HepG2 (cell line): Measurements from ENCODE around the gene APC2. TPM values are rescaled to one million over a fixed set of nuclear protein-coding genes. Genes with fewer than 3 reads are reported as not detected.
A peak's percentile ranks its signal among the peaks of the same experiment; 100 is the strongest.

Experiments used
- BCL6 ChIP-seq: IDR thresholded peaks from 2 replicates; pipeline ENCODE4 v1.6.1; 2016; ENCODE audit warnings: missing genetic modification reagents, missing compliant biosample characterization
- DMAP1 ChIP-seq: IDR thresholded peaks from 2 replicates; pipeline ENCODE4 v1.6.1; 2016
- HHEX ChIP-seq: IDR thresholded peaks from 2 replicates; pipeline ENCODE4 v1.6.1; 2016; ENCODE audit warnings: control low read depth
- HOXA9 ChIP-seq: sonication (generic); formaldehyde crosslinking; IDR thresholded peaks from 2 replicates; pipeline ENCODE4 v1.8.1; 2022; ENCODE audit warnings: missing genetic modification reagents, mild to moderate bottlenecking, moderate library complexity, borderline replicate concordance
- KAT8 ChIP-seq: IDR thresholded peaks from 2 replicates; pipeline ENCODE4 v1.6.1; 2016; ENCODE audit warnings: missing genetic modification reagents, missing compliant biosample characterization
- NFE2L1 ChIP-seq: sonication (generic); formaldehyde crosslinking; IDR thresholded peaks from 2 replicates; pipeline ENCODE4 v1.4.0; 2020; ENCODE audit warnings: missing genetic modification reagents, mild to moderate bottlenecking, borderline replicate concordance
- RAD51 ChIP-seq: fragments of 450-650 bp; IDR thresholded peaks from 2 replicates; pipeline ENCODE4 v1.6.1; 2016; ENCODE audit warnings: borderline replicate concordance
- SSRP1 ChIP-seq: IDR thresholded peaks from 2 replicates; pipeline ENCODE4 v1.6.1; 2016; ENCODE audit warnings: control low read depth
- ZBTB7B ChIP-seq: sonication (generic); formaldehyde crosslinking; IDR thresholded peaks from 2 replicates; pipeline ENCODE4 v1.4.0; 2020; ENCODE audit warnings: missing genetic modification reagents
- ZBTB8A ChIP-seq: sonication (generic); formaldehyde crosslinking; IDR thresholded peaks from 2 replicates; pipeline ENCODE4 v1.4.0; 2020; ENCODE audit warnings: mild to moderate bottlenecking, low read depth, missing genetic modification reagents, borderline replicate concordance
- ZFX ChIP-seq: sonication (generic); formaldehyde crosslinking; IDR thresholded peaks from 2 replicates; pipeline ENCODE4 v1.4.0; 2020; ENCODE audit warnings: mild to moderate bottlenecking, low read depth, missing genetic modification reagents, moderate library complexity
- ZKSCAN8 ChIP-seq: IDR thresholded peaks from 2 replicates; pipeline ENCODE4 v1.6.1; 2016; ENCODE audit warnings: borderline replicate concordance, missing genetic modification reagents, missing compliant biosample characterization
- ZNF235 ChIP-seq: sonication (generic); formaldehyde crosslinking; IDR thresholded peaks from 2 replicates; pipeline ENCODE4 v1.8.1; 2023; ENCODE audit warnings: mild to moderate bottlenecking, missing genetic modification reagents, borderline replicate concordance
- ZNF3 ChIP-seq: IDR thresholded peaks from 2 replicates; pipeline ENCODE4 v1.7.0; 2017; ENCODE audit warnings: inconsistent platforms
- ZNF350 ChIP-seq: sonication (generic); formaldehyde crosslinking; IDR thresholded peaks from 2 replicates; pipeline ENCODE4 v1.4.0; 2020; ENCODE audit warnings: mild to moderate bottlenecking, low read depth, missing genetic modification reagents, borderline replicate concordance
- ZNF510 ChIP-seq: sonication (generic); formaldehyde crosslinking; IDR thresholded peaks from 2 replicates; pipeline ENCODE4 v1.4.0; 2020; ENCODE audit warnings: low read depth, mild to moderate bottlenecking, missing genetic modification reagents
- polyA plus RNA-seq, 8 experiments: library from polyadenylated mRNA; depleted of rRNA in 3 of 8; stranded (reverse) in 7 of 8; unstranded in 1 of 8; fragments of >200 nt; fragmentation: Illumina TruSeq in 4 of 8; extraction: Trizol in 4 of 8; gene quantifications; 2 replicates each; pipeline versions ENCODE4 v1.2.1 to v1.2.3, GENCODE V29; 2011 to 2016; ENCODE audit warnings: low read depth in 4 of 8, missing spikeins in 1 of 8, mixed read lengths in 1 of 8; ENCODE audit not compliant: insufficient read depth in 1 of 8
- total RNA-seq, 5 experiments: library from RNA; depleted of rRNA; stranded (reverse); fragments of >200 nt; fragmentation: Illumina TruSeq; extraction: Trizol; gene quantifications; 2 replicates each; pipeline ENCODE4 v1.2.3, GENCODE V29; 2016; ENCODE audit warnings: low read depth in 1 of 5
- TF ChIP-seq, protein P1 (sequence below): sonication (generic); formaldehyde crosslinking; IDR thresholded peaks from one replicate; pipeline ENCODE4 v1.5.1; 2020; ENCODE audit warnings: mild to moderate bottlenecking, missing genetic modification reagents; ENCODE audit errors: not compliant biosample characterization
- TF ChIP-seq, protein P2 (sequence below): sonication (generic); IDR thresholded peaks from 2 replicates; pipeline ENCODE4 v1.6.1; 2016; ENCODE audit warnings: low read depth, borderline replicate concordance
- TF ChIP-seq, protein P3 (sequence below), 2 experiments: sonication (generic) in 1 of 2; formaldehyde crosslinking in 1 of 2; IDR thresholded peaks; 2 replicates each; pipeline versions ENCODE4 v1.5.1 to v1.6.1; 2011 to 2020; ENCODE audit warnings: borderline replicate concordance in 1 of 2, low read depth in 1 of 2, low read length in 1 of 2, mild to moderate bottlenecking in 1 of 2, missing genetic modification reagents in 1 of 2, moderate library complexity in 1 of 2

APC2 gene
- total and polyA plus RNA-seq, 2 of the 13 experiments (the other 11 are each of a cell fraction or from before 2014, with no cell fraction given), result 0.08 to 0.22 TPM

DNA sequence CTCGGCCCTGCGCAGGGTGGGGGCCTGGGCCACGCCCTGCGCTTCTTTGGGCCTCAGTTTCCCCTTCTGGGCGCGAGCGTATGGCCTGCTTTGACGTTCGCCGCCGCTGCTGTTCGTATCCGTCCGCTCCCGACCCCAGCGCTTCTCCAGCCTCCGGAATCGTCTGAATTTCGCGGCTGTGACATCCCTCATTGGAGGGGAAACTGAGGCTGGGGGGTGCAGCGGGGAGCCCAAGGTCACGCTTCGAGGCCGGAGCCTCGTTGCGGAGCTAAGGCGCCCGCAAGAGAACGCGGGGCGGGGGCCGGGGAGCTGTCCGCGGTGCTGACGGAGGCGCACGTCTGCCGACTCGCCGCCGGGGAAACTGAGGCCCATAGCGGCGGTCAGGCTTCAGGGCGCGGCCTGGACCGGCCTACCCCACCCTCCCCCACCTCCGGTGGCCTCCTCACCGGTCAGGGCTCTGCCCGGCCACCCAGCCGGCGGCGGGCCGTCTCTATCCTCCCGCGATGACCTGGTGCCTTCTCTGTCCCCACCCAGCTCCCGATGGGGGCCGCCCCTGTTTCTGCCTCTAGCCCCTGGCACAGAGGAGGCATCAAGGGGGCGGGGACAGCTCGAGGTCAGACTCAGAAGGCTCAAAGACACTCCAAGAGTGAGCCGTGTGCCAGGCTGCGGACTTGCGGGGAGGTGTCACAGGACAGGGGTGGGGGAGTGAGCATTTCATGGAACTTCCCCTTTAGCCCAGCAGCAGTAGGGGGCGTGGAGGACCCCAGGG is 3.0 kb upstream of the APC2 start (continued):
- TF ChIP-seq, protein P1, sequence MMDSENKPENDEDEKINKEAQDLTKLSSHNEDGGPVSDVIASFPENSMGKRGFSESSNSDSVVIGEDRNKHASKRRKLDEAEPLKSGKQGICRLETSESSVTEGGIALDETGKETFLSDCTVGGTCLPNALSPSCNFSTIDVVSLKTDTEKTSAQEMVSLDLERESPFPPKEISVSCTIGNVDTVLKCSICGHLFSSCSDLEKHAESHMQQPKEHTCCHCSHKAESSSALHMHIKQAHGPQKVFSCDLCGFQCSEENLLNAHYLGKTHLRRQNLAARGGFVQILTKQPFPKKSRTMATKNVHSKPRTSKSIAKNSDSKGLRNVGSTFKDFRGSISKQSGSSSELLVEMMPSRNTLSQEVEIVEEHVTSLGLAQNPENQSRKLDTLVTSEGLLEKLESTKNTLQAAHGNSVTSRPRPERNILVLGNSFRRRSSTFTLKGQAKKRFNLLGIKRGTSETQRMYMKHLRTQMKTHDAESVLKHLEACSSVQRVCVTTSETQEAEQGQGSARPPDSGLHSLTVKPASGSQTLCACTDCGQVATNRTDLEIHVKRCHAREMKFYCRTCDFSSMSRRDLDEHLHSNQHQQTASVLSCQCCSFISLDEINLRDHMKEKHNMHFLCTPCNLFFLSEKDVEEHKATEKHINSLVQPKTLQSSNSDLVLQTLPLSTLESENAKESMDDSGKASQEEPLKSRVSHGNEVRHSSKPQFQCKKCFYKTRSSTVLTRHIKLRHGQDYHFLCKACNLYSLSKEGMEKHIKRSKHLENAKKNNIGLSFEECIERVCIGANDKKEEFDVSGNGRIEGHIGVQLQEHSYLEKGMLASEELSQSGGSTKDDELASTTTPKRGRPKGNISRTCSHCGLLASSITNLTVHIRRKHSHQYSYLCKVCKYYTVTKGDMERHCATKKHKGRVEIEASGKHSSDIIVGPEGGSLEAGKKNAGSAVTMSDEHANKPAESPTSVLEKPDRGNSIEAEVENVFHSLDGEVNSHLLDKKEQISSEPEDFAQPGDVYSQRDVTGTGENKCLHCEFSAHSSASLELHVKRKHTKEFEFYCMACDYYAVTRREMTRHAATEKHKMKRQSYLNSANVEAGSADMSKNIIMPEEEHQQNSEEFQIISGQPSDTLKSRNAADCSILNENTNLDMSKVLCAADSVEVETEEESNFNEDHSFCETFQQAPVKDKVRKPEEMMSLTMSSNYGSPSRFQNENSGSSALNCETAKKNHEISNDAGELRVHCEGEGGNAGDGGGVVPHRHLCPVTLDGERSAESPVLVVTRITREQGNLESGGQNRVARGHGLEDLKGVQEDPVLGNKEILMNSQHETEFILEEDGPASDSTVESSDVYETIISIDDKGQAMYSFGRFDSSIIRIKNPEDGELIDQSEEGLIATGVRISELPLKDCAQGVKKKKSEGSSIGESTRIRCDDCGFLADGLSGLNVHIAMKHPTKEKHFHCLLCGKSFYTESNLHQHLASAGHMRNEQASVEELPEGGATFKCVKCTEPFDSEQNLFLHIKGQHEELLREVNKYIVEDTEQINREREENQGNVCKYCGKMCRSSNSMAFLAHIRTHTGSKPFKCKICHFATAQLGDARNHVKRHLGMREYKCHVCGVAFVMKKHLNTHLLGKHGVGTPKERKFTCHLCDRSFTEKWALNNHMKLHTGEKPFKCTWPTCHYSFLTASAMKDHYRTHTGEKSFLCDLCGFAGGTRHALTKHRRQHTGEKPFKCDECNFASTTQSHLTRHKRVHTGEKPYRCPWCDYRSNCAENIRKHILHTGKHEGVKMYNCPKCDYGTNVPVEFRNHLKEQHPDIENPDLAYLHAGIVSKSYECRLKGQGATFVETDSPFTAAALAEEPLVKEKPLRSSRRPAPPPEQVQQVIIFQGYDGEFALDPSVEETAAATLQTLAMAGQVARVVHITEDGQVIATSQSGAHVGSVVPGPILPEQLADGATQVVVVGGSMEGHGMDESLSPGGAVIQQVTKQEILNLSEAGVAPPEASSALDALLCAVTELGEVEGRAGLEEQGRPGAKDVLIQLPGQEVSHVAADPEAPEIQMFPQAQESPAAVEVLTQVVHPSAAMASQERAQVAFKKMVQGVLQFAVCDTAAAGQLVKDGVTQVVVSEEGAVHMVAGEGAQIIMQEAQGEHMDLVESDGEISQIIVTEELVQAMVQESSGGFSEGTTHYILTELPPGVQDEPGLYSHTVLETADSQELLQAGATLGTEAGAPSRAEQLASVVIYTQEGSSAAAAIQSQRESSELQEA (CRISPR knock-in tag), result no peak
- TF ChIP-seq ZFX (CRISPR knock-in tag) (no peak), ZBTB8A (no peak), ZKSCAN8 (CRISPR knock-in tag) (no peak), DMAP1 (CRISPR knock-in tag) (no peak), HOXA9 (0 out of 2 replicates have a peak, but pooled peaks have one; percentile 53), BCL6 (CRISPR knock-in tag) (0 out of 2 replicates have a peak, but pooled peaks have one; percentile 26), ZNF350 (CRISPR knock-in tag) (no peak), ZNF3 (CRISPR knock-in tag) (no peak), ZNF235 (no peak), ZNF510 (CRISPR knock-in tag) (no peak), ZBTB7B (CRISPR knock-in tag) (no peak), NFE2L1 (no peak), HHEX (CRISPR knock-in tag) (no peak), KAT8 (no peak), RAD51 (no peak), SSRP1 (CRISPR knock-in tag) (no peak)
- TF ChIP-seq, protein P2, sequence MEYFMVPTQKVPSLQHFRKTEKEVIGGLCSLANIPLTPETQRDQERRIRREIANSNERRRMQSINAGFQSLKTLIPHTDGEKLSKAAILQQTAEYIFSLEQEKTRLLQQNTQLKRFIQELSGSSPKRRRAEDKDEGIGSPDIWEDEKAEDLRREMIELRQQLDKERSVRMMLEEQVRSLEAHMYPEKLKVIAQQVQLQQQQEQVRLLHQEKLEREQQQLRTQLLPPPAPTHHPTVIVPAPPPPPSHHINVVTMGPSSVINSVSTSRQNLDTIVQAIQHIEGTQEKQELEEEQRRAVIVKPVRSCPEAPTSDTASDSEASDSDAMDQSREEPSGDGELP, result no peak
- TF ChIP-seq, protein P3, sequence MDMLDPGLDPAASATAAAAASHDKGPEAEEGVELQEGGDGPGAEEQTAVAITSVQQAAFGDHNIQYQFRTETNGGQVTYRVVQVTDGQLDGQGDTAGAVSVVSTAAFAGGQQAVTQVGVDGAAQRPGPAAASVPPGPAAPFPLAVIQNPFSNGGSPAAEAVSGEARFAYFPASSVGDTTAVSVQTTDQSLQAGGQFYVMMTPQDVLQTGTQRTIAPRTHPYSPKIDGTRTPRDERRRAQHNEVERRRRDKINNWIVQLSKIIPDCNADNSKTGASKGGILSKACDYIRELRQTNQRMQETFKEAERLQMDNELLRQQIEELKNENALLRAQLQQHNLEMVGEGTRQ (IDR thresholded peaks at IDR 0.05; ENCODE audit: low read depth, low read length), result no peak
- TF ChIP-seq, protein P3 (CRISPR knock-in tag; IDR thresholded peaks at IDR 0.05; ENCODE audit: borderline replicate concordance), result no peak
